Measurements from ENCODE around the gene AGBL3. TPM values are rescaled to one million over a fixed set of nuclear protein-coding genes. Genes with fewer than 3 reads are reported as not detected.

The AGBL3 gene
- total RNA-seq, 1 donor from 2014 or later: 2.6 TPM

DNA sequence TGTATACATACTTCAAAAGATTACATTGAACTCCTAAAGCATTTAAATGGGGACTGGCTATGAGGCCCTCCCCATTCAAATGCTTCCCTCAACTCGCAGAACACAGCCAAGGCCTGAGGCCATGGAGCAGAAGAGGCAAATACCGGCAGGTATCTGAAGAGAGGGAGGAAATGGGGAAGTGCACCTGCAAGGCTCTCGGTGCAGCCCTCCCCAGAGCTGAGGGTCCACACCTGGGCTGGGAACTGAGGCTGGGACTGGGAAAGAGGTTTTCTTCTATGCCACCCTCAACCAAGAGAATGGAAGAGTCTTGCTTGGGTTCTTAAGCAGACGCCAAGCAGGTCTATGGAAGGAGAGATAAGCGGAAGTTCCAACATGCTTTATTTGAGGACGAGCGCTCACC lies 197.2 kb downstream of the AGBL3 start:
- DNase-seq (ENCODE audit: low spot score): no peak

DNA sequence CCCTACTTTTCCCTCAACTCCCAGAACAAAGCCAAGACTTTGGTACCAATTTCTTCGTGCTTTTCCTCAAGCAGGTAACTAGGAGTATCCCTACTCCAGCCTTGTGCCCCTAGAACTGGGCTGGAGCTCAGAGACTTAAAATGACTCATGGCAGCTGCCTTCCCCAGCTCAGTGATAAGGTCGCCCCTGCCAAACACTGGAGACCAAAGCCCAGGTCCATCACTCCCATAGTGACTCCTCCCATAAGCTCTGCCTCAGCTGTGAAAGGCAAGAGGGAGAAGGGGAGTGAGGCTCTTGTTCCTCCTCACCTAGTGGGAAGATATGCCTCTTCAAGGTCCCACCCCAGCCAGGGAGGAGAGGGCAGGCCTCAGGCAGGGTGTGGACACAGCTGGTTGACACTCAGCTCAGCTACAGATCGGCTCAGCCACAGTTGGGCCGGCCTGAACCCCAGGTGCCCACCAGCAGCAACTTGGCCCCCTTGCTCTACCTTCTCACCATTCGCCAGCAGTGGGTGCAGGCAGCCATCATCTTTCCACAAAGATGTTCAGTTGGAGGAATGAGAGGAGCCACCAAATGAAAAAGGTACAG lies 198.0 kb downstream of the AGBL3 start:
- DNase-seq (ENCODE audit: low spot score): no peak

Other genes starting within 250 kb of the AGBL3 start
- gene CALD1, start 206.9 kb upstream of the AGBL3 start, total RNA-seq: 227 TPM
- gene TMEM140, start 161.6 kb downstream of the AGBL3 start, total RNA-seq: 55.5 TPM
- gene CYREN, start 184.2 kb downstream of the AGBL3 start, total RNA-seq: 35.8 TPM
- gene WDR91, start 225.0 kb downstream of the AGBL3 start, total RNA-seq: 15.0 TPM
- gene STRA8, start 247.3 kb downstream of the AGBL3 start, total RNA-seq: not detected